Ishikawa (cell line): ENCODE data around the gene RAD51B.

ENCODE experiments used
- CEBPB ChIP-seq: IDR thresholded peaks from 2 replicates; pipeline ENCODE4 v1.6.1; 2012
- CREB1 ChIP-seq: IDR thresholded peaks from 2 replicates; pipeline ENCODE4 v1.6.1; 2012; ENCODE audit warnings: low read depth
- EGR1 ChIP-seq: IDR thresholded peaks from 2 replicates; pipeline ENCODE4 v1.6.1; 2012
- EP300 ChIP-seq: IDR thresholded peaks from 2 replicates; pipeline ENCODE4 v1.6.1; 2012; ENCODE audit warnings: borderline replicate concordance
- FOXM1 ChIP-seq: IDR thresholded peaks from 2 replicates; pipeline ENCODE4 v1.6.1; 2012; ENCODE audit warnings: low read depth, borderline replicate concordance
- NFIC ChIP-seq: IDR thresholded peaks from 2 replicates; pipeline ENCODE4 v1.6.1; 2012
- RAD21 ChIP-seq: IDR thresholded peaks from 2 replicates; pipeline ENCODE4 v1.6.1; 2012; ENCODE audit warnings: low read depth
- TAF1 ChIP-seq: IDR thresholded peaks from 2 replicates; pipeline ENCODE4 v1.6.1; 2012; ENCODE audit warnings: low read depth, mild to moderate bottlenecking
- TCF12 ChIP-seq: IDR thresholded peaks from 2 replicates; pipeline ENCODE4 v1.6.1; 2012; ENCODE audit warnings: low read depth
- TEAD4 ChIP-seq: IDR thresholded peaks from 2 replicates; pipeline ENCODE4 v1.6.1; 2012
- YY1 ChIP-seq: IDR thresholded peaks from 2 replicates; pipeline ENCODE4 v1.6.1; 2012; ENCODE audit warnings: low read depth
- ZBTB7A ChIP-seq: IDR thresholded peaks from 2 replicates; pipeline ENCODE4 v1.6.1; 2012; ENCODE audit warnings: low read depth
- TF ChIP-seq, protein P1 (sequence below): IDR thresholded peaks from 2 replicates; pipeline ENCODE4 v1.6.1; 2012
- TF ChIP-seq, protein P2 (sequence below): IDR thresholded peaks from 2 replicates; pipeline ENCODE4 v1.6.1; 2012
- TF ChIP-seq, protein P3 (sequence below): IDR thresholded peaks from 2 replicates; pipeline ENCODE4 v1.6.1; 2012; ENCODE audit warnings: low read depth, mild to moderate bottlenecking

Gene RAD51B

DNA sequence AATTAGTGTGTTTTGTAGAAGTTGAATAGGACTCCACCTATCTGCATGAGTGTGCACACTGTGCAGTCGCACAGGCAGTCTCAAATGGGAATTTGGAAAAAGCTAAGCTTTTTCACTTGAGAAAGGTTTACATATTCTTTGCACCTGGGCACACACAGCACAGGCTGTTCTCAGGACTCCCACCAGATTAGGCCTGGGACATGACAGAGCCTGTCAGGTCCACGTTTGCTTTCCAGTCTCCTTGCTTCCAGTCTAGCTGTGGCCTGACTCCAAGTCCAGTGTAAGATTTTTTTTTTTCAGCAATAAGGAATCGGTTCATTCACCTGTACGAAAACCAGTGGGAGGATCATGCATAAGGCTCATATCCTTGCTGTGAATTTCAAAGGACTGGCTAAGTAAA lies 792.0 kb downstream of the RAD51B start:
- TF ChIP-seq TCF12 (no peak), EGR1 (no peak), NFIC (no peak), CREB1 (no peak), RAD21 (no peak), FOXM1 (no peak), YY1 (no peak), CEBPB (no peak), TEAD4 (no peak), ZBTB7A (no peak), TAF1 (no peak), EP300 (no peak)
- TF ChIP-seq, protein P1, sequence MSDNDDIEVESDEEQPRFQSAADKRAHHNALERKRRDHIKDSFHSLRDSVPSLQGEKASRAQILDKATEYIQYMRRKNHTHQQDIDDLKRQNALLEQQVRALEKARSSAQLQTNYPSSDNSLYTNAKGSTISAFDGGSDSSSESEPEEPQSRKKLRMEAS = no peak
- TF ChIP-seq, protein P2, sequence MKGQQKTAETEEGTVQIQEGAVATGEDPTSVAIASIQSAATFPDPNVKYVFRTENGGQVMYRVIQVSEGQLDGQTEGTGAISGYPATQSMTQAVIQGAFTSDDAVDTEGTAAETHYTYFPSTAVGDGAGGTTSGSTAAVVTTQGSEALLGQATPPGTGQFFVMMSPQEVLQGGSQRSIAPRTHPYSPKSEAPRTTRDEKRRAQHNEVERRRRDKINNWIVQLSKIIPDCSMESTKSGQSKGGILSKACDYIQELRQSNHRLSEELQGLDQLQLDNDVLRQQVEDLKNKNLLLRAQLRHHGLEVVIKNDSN = no peak
- TF ChIP-seq, protein P3, sequence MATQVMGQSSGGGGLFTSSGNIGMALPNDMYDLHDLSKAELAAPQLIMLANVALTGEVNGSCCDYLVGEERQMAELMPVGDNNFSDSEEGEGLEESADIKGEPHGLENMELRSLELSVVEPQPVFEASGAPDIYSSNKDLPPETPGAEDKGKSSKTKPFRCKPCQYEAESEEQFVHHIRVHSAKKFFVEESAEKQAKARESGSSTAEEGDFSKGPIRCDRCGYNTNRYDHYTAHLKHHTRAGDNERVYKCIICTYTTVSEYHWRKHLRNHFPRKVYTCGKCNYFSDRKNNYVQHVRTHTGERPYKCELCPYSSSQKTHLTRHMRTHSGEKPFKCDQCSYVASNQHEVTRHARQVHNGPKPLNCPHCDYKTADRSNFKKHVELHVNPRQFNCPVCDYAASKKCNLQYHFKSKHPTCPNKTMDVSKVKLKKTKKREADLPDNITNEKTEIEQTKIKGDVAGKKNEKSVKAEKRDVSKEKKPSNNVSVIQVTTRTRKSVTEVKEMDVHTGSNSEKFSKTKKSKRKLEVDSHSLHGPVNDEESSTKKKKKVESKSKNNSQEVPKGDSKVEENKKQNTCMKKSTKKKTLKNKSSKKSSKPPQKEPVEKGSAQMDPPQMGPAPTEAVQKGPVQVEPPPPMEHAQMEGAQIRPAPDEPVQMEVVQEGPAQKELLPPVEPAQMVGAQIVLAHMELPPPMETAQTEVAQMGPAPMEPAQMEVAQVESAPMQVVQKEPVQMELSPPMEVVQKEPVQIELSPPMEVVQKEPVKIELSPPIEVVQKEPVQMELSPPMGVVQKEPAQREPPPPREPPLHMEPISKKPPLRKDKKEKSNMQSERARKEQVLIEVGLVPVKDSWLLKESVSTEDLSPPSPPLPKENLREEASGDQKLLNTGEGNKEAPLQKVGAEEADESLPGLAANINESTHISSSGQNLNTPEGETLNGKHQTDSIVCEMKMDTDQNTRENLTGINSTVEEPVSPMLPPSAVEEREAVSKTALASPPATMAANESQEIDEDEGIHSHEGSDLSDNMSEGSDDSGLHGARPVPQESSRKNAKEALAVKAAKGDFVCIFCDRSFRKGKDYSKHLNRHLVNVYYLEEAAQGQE = no peak

DNA sequence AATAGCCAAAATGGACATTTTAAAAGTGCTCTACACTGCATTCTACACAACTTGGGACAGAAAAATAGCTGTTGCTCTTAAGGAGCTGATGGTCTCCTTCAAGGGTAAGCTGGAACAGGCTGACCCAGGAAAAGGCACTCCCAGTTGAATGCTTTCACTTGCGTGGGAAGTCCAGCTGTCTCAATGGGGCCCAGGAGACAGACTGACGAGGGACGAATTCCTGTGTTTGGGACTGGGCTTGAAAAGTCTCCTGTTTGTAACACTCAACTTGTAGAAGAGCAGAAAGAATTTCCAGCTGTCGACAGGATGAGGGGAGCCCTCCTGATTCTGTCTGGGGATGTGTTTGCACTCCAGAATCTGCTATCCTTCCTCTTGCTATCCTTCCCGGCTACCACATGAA lies 792.5 kb downstream of the RAD51B start:
- TF ChIP-seq ZBTB7A = no peak
- TF ChIP-seq TEAD4 = no peak
- no peak for TF ChIP-seq NFIC
- no peak for TF ChIP-seq YY1
- no peak for TF ChIP-seq FOXM1
- TF ChIP-seq CREB1 = no peak
- no peak for TF ChIP-seq TAF1
- no peak for TF ChIP-seq TCF12
- TF ChIP-seq, protein P2 = no peak
- no peak for TF ChIP-seq RAD21

DNA sequence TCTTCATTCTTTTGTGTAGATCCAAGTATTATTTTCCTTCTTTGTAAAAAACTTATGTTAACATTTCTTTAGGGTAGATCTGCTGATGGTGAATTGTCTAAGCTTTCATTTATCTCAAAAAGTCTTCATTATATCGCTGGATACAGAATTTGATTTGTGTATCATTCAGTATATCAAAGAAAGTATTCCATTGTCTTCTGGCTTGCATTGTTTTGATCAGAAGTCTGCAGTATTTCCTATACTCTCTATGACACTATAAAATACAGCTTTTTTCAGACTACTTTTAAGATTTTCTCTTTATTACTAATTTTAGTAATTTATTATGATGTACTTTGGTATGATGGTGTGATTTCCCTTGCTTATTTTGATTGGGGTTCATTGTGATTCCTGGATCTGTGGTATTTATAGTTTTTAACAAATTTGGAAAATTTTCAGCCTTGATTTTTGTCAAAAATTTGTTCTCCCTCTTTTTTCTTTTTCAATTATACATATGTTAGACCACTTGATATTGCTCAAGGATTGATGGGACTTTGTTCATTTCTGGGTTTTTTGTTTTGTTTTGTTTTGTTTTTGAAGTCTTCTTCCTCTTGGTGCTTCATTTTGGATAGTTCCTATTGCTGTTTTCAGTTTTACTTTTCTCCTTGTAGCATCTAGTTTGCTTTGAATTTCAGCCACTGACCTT lies 796.8 kb downstream of the RAD51B start:
- TF ChIP-seq CREB1 = no peak
- TF ChIP-seq, protein P2 = no peak; the same call in 1 of the 2 replicates
- no peak for TF ChIP-seq EP300
- TF ChIP-seq TEAD4 = no peak
- TF ChIP-seq NFIC = no peak
- no peak for TF ChIP-seq EGR1
- no peak for TF ChIP-seq CEBPB

DNA sequence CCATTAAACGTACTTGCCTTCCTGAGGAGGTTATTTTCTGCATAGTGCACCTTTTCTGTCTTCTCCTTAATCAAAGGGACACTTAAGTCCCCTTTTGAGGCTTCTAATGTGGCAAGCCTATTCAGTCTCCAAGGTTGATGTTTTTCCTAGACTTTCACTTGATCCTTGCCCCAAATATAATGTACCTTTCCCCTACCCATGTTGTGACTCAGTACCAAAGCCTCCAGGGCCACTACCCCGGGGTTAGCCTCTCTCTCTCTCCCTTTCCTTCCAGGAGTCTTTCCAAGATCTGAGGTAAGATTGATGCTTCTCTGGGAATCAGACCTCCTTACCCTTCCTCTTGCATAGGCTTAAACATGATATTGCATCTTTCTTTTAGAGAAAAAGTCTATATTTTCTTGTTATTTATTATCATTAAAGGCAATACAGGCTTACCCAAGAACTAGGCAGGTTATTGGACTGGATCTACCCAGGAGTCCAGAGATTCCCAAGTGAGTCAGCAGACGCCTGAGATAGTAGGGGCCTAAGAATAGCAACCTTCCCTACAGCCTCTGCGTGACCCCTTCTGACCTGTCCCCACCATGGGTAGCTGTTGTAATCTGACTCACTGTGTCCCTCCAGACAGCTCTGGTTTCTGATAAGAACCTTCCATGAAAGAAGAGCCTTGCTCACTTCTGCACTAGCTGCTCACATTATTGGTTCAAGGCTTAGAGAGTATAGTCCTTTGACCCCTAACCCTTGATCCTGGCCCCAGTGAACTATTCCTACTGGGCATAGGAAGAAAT lies 800.4 kb downstream of the RAD51B start:
- TF ChIP-seq CEBPB (no peak), CREB1 (no peak), TCF12 (no peak), TAF1 (no peak), NFIC (no peak), EGR1 (no peak), TEAD4 (no peak), EP300 (no peak), ZBTB7A (no peak), RAD21 (no peak)
- TF ChIP-seq, protein P2 = no peak
- TF ChIP-seq, protein P1 = no peak
- TF ChIP-seq, protein P3 = no peak
